Neural progenitor cell (in vitro differentiated cells): ENCODE data around the gene CA10. TPM values are rescaled to one million over a fixed set of nuclear protein-coding genes. Genes with fewer than 3 reads are reported as not detected.

Source experiments
- DNase-seq: peaks from one replicate; pipeline ENCODE4 v3.0.0-alpha.2; 2016; ENCODE audit warnings: low spot score
- H2AFZ ChIP-seq: fragments of 200-600 bp; sonication (generic); replicated peaks from 2 replicates; pipeline ENCODE4 v1.6.1; 2016; ENCODE audit warnings: antibody characterized with exemption
- H3F3A ChIP-seq: fragments of 200-600 bp; sonication (generic); 2 replicates; pipeline ENCODE4 v1.6.1; 2016; ENCODE audit warnings: antibody characterized with exemption, low read depth
- H3K27ac ChIP-seq: fragments of 200-600 bp; sonication (generic); 2 replicates; pipeline ENCODE4 v1.5.1; 2016; ENCODE audit warnings: mild to moderate bottlenecking
- H3K27me3 ChIP-seq: fragments of 200-600 bp; sonication (generic); 2 replicates; pipeline ENCODE4 v1.6.1; 2016; ENCODE audit warnings: mild to moderate bottlenecking, moderate library complexity
- H3K36me3 ChIP-seq: fragments of 200-600 bp; sonication (generic); 2 replicates; pipeline ENCODE4 v1.5.1; 2016
- H3K4me1 ChIP-seq: fragments of 200-600 bp; sonication (generic); 2 replicates; pipeline ENCODE4 v1.6.1; 2016; ENCODE audit warnings: mixed run types
- H3K4me2 ChIP-seq: fragments of 200-600 bp; sonication (generic); 2 replicates; pipeline ENCODE4 v1.6.1; 2016
- H3K4me3 ChIP-seq: fragments of 200-600 bp; sonication (generic); 2 replicates; pipeline ENCODE4 v1.5.1; 2016
- H3K79me2 ChIP-seq: fragments of 200-600 bp; sonication (generic); 2 replicates; pipeline ENCODE4 v1.6.1; 2016; ENCODE audit warnings: low read depth
- H3K9ac ChIP-seq: fragments of 200-600 bp; sonication (generic); 2 replicates; pipeline ENCODE4 v1.6.1; 2016
- H3K9me3 ChIP-seq: fragments of 200-600 bp; sonication (generic); 2 replicates; pipeline ENCODE4 v1.5.1; 2016; ENCODE audit warnings: low read depth
- H4K20me1 ChIP-seq: fragments of 200-600 bp; sonication (generic); 2 replicates; pipeline ENCODE4 v1.6.1; 2016; ENCODE audit warnings: low read depth
- H3K27ac Mint-ChIP-seq: 3 replicates; pipeline ENCODE4 v1.8.0; 2021; ENCODE audit warnings: mixed read lengths
- H3K27me3 Mint-ChIP-seq: 2 replicates; pipeline ENCODE4 v1.8.0; 2022; ENCODE audit warnings: low read depth, mild to moderate bottlenecking, inconsistent platforms, moderate library complexity, mixed read lengths; ENCODE audit not compliant: insufficient read depth
- H3K36me3 Mint-ChIP-seq: 3 replicates; pipeline ENCODE4 v1.8.0; 2021; ENCODE audit warnings: mixed read lengths
- H3K4me1 Mint-ChIP-seq: 3 replicates; pipeline ENCODE4 v1.8.0; 2021; ENCODE audit warnings: mixed read lengths
- H3K4me3 Mint-ChIP-seq: 3 replicates; pipeline ENCODE4 v1.8.0; 2021; ENCODE audit warnings: mild to moderate bottlenecking, moderate library complexity, mixed read lengths
- H3K9me3 Mint-ChIP-seq: 3 replicates; pipeline ENCODE4 v1.8.0; 2020; ENCODE audit warnings: mixed read lengths
- CTCF ChIP-seq: fragments of 200-600 bp; sonication (generic); IDR thresholded peaks from 2 replicates; pipeline ENCODE4 v1.5.1; 2017; ENCODE audit warnings: antibody characterized with exemption, mild to moderate bottlenecking
- EZH2 ChIP-seq: fragments of 200-600 bp; sonication (generic); IDR thresholded peaks from 2 replicates; pipeline ENCODE4 v1.6.1; 2017; ENCODE audit warnings: antibody characterized with exemption, mild to moderate bottlenecking, moderate library complexity
- EZH2phosphoT487 ChIP-seq: fragments of 200-600 bp; sonication (generic); IDR thresholded peaks from 2 replicates; pipeline ENCODE4 v1.6.1; 2017; ENCODE audit warnings: antibody characterized with exemption
- total RNA-seq: library from RNA; depleted of rRNA; stranded (reverse); fragments of >200 nt; gene quantifications from 2 replicates; pipeline ENCODE4 v1.2.3, GENCODE V29; 2015; ENCODE audit warnings: low replicate concordance

Gene CA10
- total RNA-seq, 1 donor from 2014 or later: 0.65 TPM

- Histone ChIP-seq H3K36me3 (no peaks in the 10 kb centered on the region), H2AFZ (no peak overlapping the region), H3K27ac (no peak overlapping the region), H3K4me1 (no peaks in the 10 kb centered on the region), H3F3A (no peaks in the 10 kb centered on the region), H3K9me3 (no peaks in the 10 kb centered on the region), H3K9ac (no peak overlapping the region), H3K79me2 (no peaks in the 10 kb centered on the region), H4K20me1 (no peaks in the 10 kb centered on the region), H3K27me3 (no peaks in the 10 kb centered on the region), H3K4me2 (no peak overlapping the region), H3K4me3 (no peak overlapping the region)
- TF ChIP-seq EZH2phosphoT487: no peak
- TF ChIP-seq EZH2: no peak
- no peak for TF ChIP-seq CTCF
- H3K4me1 Mint-ChIP-seq: peaks cover 11% of the 10 kb centered on the region
- H3K27me3 Mint-ChIP-seq: peaks cover 6% of the 10 kb centered on the region
- no peak overlapping the region for H3K27ac Mint-ChIP-seq
- H3K4me3 Mint-ChIP-seq: no peak overlapping the region
- H3K36me3 Mint-ChIP-seq: no peaks in the 10 kb centered on the region
- H3K9me3 Mint-ChIP-seq: no peaks in the 10 kb centered on the region
- no peak for DNase-seq
Measured at GRCh38 chr17:51769231-51769630, 389.3 kb downstream of the CA10 start.

GRCh38 chr17:51768706-51769105, 389.8 kb downstream of the CA10 start:
- H3K79me2 ChIP-seq: no peaks in the 10 kb centered on the region
- Mint-ChIP-seq H3K4me1 (peaks cover 13% of the 10 kb centered on the region), H3K27me3 (peaks cover 6% of the 10 kb centered on the region), H3K4me3 (no peak overlapping the region), H3K27ac (no peak overlapping the region), H3K9me3 (no peaks in the 10 kb centered on the region), H3K36me3 (no peaks in the 10 kb centered on the region)
- no peaks in the 10 kb centered on the region for H3F3A ChIP-seq
- H3K9me3 ChIP-seq: no peaks in the 10 kb centered on the region
- no peaks in the 10 kb centered on the region for H3K4me1 ChIP-seq
- no peak overlapping the region for H3K9ac ChIP-seq
- H4K20me1 ChIP-seq: no peaks in the 10 kb centered on the region
- H3K4me2 ChIP-seq: no peak overlapping the region
- no peaks in the 10 kb centered on the region for H3K27me3 ChIP-seq
- H3K4me3 ChIP-seq: no peak overlapping the region
- H3K27ac ChIP-seq: no peak overlapping the region
- H3K36me3 ChIP-seq: no peaks in the 10 kb centered on the region
- no peak for DNase-seq
- TF ChIP-seq CTCF: no peak
- TF ChIP-seq EZH2phosphoT487: no peak
- TF ChIP-seq EZH2: no peak
- no peak overlapping the region for H2AFZ ChIP-seq

- no peaks in the 10 kb centered on the region for H3K79me2 ChIP-seq
- H3K27me3 ChIP-seq: no peaks in the 10 kb centered on the region
- TF ChIP-seq CTCF: no peak
- TF ChIP-seq EZH2: no peak
- TF ChIP-seq EZH2phosphoT487: no peak
- H3F3A ChIP-seq: no peaks in the 10 kb centered on the region
- no peak overlapping the region for H3K27ac ChIP-seq
- H3K36me3 ChIP-seq: no peaks in the 10 kb centered on the region
- H3K4me1 Mint-ChIP-seq: peaks cover 24% of the 10 kb centered on the region
- H3K4me1 ChIP-seq: no peaks in the 10 kb centered on the region
- no peak overlapping the region for H3K4me2 ChIP-seq
- H3K4me3 Mint-ChIP-seq: no peak overlapping the region
- DNase-seq: no peak
- no peak overlapping the region for H2AFZ ChIP-seq
- H3K4me3 ChIP-seq: no peak overlapping the region
- no peaks in the 10 kb centered on the region for H3K9me3 Mint-ChIP-seq
- no peak overlapping the region for H3K27ac Mint-ChIP-seq
- no peaks in the 10 kb centered on the region for H4K20me1 ChIP-seq
- no peak overlapping the region for H3K9ac ChIP-seq
- H3K27me3 Mint-ChIP-seq: peaks cover 6% of the 10 kb centered on the region
- no peaks in the 10 kb centered on the region for H3K9me3 ChIP-seq
- no peaks in the 10 kb centered on the region for H3K36me3 Mint-ChIP-seq
Measured at GRCh38 chr17:51767287-51767686, 391.2 kb downstream of the CA10 start.
